ENCODE results near the gene SESN1.
"Not testable (repeated sequence)": the region's sequence is repeated elsewhere in the genome, so short reads cannot be mapped to it uniquely, and the experiment has no call there.

SESN1 gene

DNA sequence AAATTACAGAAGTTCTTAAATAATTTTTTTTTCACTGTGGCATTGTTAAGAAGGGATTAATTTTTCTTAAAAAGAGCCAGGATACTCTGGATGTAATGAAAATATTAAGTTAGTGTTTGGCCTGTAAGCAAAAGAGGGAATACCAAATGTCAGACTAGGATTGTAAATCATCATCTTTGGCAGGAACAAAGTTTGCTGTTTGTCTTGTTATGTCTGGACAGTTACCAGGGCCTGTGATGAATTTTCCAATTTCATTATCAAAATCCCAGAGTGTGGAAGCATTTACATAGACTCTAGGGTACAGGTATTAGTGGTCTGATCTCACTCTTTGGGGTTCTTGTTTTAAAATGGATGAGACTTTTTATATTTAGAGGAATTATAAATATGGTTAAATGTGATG lies 26.8 kb upstream of the SESN1 start:
- no peak overlapping the region for H3K4me3 ChIP-seq (ENCODE audit: low read depth, low read length)

DNA sequence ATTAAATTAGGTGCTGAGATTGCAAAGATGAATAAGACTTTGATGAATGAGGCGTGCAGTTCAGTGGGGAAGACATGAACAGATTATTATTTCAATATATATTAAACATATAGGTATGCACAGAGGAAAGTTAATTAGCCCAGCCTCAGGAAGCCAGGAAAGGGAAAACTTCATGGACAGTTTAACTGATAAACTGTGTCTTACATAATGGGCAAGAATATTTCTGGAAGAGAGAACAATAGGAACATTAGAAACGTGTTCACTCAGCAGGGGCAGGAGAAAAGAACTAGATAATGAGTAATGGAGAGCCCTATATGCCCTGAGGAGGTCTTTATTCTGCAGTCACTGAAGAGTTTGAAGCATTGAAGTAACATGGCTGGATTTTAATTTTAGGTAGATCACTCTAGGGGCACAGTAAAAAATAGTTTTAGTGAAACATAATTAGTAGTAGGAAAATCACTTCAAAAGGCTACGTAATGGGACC lies 24.3 kb upstream of the SESN1 start:
- H3K4me3 ChIP-seq (ENCODE audit: low read depth, low read length): no peak overlapping the region
- TF ChIP-seq, protein P1, sequence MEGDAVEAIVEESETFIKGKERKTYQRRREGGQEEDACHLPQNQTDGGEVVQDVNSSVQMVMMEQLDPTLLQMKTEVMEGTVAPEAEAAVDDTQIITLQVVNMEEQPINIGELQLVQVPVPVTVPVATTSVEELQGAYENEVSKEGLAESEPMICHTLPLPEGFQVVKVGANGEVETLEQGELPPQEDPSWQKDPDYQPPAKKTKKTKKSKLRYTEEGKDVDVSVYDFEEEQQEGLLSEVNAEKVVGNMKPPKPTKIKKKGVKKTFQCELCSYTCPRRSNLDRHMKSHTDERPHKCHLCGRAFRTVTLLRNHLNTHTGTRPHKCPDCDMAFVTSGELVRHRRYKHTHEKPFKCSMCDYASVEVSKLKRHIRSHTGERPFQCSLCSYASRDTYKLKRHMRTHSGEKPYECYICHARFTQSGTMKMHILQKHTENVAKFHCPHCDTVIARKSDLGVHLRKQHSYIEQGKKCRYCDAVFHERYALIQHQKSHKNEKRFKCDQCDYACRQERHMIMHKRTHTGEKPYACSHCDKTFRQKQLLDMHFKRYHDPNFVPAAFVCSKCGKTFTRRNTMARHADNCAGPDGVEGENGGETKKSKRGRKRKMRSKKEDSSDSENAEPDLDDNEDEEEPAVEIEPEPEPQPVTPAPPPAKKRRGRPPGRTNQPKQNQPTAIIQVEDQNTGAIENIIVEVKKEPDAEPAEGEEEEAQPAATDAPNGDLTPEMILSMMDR (IDR thresholded peaks at IDR 0.05; ENCODE audit: low read depth, low read length): no peak

More for the DNA sequence above, 26.8 kb upstream of the SESN1 start:
- TF ChIP-seq, protein P1 (IDR thresholded peaks at IDR 0.05; ENCODE audit: low read depth, low read length): no peak

DNA sequence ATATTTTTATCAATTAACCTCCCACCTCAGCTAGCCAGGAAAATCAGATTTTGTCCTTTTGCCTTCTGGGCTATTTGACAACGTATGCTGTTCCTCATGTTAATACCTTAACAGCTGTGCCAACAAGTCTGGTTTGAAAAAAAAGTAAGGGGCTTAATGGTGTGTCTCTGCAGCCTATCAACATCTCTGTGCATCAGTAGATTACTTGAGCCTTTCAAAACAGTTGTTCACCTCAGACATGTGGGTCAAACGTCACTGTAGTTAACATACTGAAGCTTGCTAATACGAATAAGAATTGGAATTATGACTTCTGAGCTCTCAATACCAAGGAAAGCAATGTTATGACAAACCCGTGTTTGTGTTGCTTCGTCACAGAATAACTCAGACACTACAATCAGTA lies 23.7 kb upstream of the SESN1 start:
- TF ChIP-seq, protein P1 (IDR thresholded peaks at IDR 0.05; ENCODE audit: low read depth, low read length): no peak
- no peak overlapping the region for H3K4me3 ChIP-seq (ENCODE audit: low read depth, low read length)

DNA sequence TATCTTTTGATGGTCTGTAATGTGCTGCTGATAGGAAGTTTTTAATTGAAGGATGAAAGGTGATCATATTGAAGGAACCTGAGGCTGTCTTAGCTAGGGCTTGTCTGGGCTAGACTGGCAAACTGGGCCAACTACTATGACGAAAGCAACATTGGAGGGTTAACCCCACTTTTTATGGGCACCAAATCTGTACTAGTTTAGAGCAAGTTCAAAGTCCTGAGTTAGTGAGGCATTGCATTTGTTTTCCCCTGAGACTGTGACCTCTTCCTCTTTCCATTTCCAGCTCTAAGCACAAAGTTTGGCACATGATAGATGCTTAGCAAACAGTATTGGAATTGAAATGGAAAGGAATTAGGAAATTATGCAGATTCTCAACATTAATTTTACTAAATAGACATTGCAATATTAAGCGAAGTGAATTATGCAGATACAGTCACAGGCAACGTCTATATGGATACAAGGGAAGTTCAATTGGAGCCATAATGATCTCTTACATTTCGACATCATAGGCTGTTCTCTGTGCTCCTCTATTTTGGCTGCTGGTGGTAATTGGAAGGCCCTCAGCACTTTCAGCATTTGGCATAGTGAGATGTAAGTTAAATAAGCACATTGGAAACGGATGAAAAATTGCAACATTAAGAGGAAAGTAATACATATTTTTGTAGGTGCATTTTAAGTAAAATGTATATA lies 22.8 kb upstream of the SESN1 start:
- TF ChIP-seq, protein P1 (IDR thresholded peaks at IDR 0.05; ENCODE audit: low read depth, low read length): no peak
- H3K4me3 ChIP-seq (ENCODE audit: low read depth, low read length): no peak overlapping the region

GRCh38 chr6:109112663-109113062 lies 18.0 kb upstream of the SESN1 start:
- not testable (repeated sequence) for H3K4me3 ChIP-seq (ENCODE audit: low read depth, low read length)

DNA sequence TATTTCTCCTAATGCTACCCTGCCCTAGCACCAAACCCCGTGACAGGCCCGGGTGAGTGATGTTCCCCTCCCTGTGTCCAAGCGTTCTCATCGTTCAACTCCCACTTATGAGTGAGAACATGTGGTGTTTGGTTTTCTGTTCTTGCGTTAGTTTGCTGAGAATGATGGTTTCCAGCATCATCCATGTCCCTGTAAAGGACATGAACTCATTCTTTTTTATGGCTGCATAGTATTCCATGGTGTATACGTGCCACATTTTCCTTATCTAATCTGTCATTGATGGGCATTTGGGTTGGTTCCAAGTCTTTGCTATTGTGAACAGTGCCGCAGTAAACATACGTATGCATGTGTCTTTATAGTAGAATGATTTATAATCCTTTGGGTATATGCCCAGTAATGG lies 15.0 kb upstream of the SESN1 start:
- H3K4me3 ChIP-seq (ENCODE audit: low read depth, low read length): not testable (repeated sequence)

- TF ChIP-seq, protein P1 (IDR thresholded peaks at IDR 0.05; ENCODE audit: low read depth, low read length): no peak
- H3K4me3 ChIP-seq (ENCODE audit: low read depth, low read length): no peak overlapping the region
Observed at GRCh38 chr6:109105681-109106080, 11.0 kb upstream of the SESN1 start.

GRCh38 chr6:109104512-109104911 lies 9.9 kb upstream of the SESN1 start:
- TF ChIP-seq, protein P1 (IDR thresholded peaks at IDR 0.05; ENCODE audit: low read depth, low read length): no peak
- no peak overlapping the region for H3K4me3 ChIP-seq (ENCODE audit: low read depth, low read length)
